GM18502 (cell line): Measurements from ENCODE around the gene TBX10.
"Not testable (repeated sequence)": the region's sequence is repeated elsewhere in the genome, so short reads cannot be mapped to it uniquely, and the experiment has no call there.

Experiments
- ATAC-seq: cut with Tn5 transposase; IDR thresholded peaks from one replicate; pipeline ENCODE4 v1.9.1; 2021; ENCODE audit warnings: mild to moderate bottlenecking; ENCODE audit not compliant: unreplicated experiment, poor library complexity

The TBX10 gene

DNA sequence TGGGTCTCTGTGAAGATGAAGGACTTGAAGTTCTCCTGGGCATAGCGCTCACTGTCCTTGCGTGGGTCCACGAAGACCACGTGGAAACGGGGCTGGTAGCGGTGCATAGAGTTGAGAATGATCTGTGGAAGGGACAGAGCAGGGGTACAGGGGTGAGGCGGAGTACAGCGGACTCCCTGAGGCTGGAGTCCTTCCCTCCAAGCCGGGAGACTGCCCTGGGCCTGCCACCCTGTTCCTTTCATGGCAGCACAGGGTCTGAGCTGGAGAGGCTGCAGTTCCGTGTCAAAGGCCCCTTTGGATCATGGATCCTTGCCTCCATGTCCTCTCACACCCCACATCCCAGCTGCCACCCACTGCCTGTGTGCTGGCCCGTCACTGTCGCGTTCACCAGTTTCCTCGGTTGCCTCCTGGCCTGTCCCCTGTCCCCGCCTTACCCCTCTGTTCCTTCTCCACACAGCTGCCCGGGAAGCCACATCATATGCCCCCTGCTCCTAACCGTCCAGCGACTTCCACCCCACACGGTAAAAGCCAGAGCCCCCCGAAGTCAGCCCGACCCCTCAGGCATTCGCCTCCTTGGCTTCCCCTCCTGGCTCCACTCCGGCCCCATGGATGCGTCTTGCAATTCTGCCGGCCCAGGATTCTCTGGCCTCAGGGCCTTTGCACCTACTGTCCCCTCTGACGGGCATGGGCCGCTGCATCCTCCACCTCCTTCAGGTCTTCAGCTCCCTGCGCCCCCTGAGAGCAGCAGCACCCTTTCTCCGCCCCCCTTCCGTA is 6.4 kb downstream of the TBX10 start:
- no peak for ATAC-seq

DNA sequence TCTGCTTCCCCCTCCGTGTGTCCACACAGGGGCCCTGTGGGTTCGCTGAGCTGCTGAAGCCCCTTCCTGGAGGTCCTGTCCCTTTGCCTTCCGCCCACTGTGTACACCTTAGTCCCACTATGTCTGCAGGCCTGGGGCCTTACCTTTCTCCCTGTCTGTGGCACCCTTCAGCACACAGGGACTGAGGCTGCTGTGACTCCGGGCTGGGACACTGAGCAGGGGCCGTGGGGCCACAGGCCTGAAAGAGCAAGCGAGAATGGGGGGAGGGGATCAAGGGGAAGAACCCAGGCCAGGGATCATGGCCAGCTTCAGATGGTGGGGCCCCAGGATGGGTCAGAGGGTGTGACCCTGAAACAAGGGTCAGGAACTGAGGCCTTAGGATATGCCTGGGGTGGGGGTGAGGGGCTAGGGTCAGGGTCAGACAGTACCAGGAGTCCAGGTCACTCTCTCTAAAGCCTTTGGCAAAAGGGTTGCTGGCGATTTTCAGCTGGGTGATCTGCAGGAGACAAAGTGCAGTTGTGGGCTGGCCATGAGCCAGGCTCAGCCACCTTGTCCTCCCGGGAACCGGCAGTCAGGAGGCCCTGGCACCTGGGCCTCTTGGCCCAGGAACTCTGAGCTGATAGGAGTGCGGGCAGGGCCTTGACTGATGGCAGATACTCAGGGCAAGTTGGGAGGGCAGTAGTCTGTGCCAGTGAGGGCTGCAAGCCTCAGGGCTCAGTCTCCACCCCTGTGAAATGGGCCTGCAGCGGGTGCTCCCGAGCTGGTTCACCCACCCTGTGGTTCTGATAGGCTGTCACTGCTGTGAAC is 7.2 kb downstream of the TBX10 start:
- no peak for ATAC-seq

DNA sequence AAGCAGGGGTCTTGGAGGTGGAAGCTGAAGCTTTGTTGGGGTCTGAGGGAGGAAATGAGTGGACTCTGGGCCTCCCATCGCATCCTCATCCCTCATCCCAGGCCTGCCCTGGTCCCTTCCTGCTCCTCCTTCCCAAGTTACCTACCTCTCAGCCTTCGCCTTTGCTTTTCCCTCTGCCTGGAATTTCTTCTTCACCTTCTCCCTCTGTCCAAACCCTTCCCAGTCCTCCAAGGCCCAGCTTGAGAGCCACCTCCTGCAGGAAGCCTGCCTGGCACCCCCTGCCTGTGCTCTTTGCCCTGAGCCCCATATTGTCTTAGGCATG is 7.7 kb downstream of the TBX10 start:
- ATAC-seq = no peak

DNA sequence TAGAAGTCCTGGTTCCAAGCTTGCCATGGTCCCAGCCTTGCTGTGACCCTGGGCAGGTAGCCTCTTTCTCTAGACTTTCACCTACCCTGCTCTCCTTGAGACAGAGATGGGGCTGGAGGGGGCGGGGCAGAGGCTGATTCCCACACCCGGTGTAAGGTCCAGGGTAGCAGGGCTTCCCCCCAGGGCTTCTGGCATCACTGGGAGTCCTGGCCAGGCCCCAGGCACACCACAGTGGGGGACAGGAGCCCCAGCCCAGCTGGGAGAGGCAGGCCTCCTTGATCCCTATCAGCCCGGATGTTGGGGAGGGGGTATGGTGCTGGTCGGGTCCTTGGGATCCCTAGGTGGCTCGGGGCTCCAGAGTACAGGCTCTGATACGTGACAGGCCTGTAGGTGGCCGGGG is 8.2 kb downstream of the TBX10 start:
- ATAC-seq = no peak

DNA sequence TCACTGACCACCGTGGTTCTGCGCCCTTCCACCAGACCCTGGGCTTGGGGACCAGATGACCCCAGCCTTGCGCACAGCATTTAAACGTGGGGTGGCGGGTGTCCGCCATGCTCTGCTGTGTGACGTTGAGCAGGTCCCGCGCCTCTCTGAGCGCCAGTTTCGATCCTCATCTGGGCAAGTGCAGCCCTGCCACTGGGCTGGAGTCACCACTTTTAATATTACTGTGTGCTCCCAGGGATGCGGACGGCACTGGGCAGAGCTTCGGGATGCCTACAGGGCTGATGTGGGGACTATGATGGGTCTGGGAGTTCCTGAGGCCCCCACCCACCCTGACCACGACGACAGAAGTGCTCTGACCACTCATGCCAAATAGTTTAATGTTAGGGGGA is 8.6 kb downstream of the TBX10 start:
- ATAC-seq = no peak

DNA sequence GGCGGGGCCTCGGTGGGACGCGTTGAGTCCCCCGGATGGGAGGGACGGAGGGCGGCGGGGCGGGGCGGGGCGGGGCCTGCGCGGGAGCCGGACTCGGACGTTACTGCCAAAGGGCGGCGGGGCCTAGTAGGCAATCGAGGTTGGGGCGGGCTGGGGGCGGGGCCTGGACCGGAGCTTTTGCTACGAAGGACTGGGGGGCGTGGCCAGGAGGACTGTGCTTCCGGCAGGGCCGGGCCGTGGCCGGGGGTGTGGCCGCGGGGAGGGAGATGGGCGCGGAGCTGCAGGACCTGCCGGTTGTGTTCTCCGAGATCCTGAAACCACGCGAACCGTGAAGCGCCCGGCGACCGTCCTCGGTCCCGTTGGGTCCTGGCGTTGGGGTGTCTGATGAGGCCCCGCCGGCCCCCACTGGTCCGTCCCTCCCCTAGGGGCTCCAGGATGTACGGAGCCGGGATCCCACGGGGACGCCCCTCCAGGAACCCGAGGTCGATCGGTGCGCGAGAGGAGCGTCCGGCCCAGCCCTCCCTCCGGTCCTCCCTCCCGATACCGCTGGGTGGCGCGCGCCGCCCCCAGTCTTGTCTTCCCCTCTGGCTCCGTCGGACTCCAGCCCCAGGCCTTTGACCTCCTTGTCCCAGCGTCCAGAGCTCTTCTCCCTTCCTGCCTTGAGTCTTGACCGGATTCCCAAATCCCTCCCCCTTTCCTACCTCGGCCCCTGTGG is 9.2 kb downstream of the TBX10 start:
- ATAC-seq = peak; percentile 70

DNA sequence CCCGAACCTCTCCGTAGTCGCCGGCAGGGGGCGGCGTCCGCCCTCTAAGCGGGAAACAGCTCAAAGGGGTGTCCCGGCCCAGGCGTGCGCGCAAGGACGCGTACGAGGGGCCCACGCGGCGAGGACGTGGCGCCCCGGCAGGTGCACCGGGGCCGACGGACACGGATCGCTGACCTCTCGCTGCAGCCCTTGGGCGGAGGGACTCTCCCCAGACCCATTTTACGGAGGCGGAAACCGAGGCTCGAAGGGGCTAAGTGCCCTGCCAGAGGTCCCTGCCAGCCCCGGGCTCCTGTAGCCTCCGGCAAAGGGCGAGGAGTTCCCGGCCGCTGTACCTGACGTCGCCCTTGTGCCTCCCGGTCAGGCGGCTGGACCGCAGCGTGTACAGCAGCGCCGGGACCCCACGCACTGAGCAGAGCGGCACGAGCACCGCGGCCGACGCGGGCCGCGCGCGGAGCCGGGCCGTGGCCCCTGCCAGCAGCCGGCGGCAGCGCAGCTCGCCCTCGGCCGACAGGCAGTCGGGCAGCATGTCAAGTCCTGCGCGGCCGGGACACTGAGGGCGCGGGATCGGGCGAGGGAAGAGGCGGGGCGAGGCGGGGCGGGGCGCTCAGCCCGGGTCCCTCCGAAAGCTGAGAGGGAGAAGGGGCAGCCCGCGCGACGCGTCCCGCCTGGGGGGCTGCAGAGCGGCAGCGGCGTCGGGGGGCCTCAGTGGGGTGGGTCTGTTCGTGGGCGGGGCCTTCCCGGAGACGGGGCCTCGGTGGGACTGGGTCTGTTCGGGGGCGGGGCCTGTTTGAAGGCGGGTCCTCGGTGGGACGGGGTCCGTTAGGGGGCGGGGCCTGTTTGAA is 10.0 kb downstream of the TBX10 start, which contains the start of gene NUDT8:
NUDT8 (minus strand) TSS at position 552 of the 842 bp plus-strand sequence; CDS start at position 526, 26 bp downstream.
- ATAC-seq = peak; percentile 53

DNA sequence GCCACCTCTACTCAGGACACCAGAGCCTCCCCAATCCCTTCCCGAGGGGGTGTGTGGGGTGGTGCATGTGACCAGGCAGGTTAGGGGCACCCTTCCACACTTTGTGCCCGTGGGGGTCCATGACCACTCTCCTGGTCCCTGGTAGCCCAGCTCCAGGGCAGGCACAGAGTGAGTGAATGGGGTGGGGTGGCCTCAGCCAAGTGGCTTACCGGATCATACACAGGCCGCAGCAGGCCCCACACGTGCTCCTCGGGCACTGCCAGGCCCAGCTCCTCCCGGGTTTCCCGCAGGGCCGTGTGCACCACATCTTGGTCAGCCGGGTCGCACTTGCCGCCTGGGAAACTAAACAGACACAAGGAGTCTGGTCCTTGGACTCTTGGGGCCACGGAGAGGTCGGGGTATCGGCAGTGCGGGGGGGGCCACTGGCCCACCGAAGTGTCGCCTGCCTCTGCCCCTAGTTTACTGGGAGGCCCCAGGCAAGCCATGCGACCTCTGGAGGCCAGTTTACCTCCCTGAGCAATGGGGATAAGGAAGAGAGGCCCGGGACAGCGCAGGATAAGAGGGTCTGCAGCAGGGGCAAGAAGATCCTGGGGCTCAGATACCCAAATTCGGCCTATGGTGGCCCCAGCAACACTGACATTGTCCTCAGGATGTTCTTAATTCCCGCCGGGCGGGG is 10.7 kb downstream of the TBX10 start:
- ATAC-seq = no peak

DNA sequence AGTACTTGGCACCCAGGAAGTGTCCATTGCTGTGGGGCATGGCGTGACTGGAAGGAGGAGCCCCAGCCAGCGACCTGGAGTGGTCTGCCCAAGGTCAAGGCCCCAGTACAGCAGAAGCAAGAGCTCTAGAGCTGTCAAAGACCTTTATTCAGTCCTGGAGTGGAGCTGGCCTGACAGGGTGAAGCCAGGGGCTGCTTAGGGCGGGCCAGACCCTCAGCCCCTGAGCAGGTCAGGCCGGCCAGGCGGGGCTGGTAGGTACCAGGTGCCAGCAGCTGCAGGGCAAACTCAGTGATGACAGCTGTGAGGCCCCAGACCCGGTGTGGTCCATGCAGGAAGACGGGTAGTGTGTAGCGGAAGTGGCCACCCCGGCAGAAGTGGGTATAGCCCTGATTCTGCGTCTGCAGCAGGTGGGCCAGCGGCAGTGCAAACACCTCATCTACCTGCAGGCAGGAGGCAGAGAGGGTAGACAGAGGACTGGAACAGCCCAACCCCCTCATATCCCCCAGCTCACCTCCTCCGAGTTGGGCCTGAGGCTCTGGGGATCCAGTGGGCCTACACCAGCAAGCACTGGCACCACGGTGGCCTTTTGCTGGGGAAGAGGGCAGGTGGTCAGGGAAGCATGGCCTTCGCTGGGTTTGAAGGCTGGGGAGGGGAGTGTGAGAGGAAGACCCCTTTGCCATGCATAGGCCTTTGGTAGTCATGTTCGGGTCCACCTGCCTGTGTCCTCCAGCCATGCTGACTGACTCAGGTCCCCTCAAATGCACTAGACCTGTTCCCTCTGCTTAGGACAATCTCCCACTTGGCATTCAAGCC is 11.5 kb downstream of the TBX10 start:
- ATAC-seq = no peak

DNA sequence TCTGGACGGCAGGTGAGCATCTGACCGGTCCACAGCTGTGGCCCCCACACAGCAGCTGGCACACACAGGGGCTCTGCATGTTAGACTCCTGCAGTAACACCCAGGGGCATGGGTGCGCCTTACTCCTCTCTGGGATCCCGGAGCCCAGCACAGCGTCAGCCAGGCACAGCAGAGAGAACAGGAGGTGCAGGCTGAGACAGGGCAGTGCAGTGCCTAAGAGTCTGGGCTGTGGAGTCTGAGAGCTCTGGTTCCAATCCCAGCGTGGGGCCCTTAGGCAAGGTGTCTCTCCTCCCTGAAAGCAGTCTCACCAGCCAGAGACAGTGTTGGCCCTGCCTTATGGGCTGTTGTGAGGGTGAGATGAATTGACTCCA is 12.1 kb downstream of the TBX10 start:
- ATAC-seq = no peak

DNA sequence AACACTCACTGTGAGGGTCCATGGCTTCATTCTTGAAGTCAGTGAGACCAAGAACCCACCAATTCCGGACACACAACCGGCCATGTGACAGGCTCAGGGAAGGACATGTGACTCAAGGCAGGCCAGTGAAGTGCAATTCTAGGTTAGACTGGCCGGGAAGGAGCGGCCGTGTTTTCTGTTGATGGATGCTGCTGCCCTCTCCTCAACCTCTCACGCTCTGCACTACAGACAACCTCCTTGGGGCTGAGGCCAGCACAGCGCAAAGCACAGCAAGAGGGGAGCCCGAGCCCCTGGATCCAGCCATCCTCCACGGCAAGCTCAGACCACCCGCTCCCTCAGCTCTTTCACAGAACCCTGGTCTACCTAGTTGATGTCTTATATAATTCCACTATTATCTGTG is 12.6 kb downstream of the TBX10 start:
- ATAC-seq = no peak

DNA sequence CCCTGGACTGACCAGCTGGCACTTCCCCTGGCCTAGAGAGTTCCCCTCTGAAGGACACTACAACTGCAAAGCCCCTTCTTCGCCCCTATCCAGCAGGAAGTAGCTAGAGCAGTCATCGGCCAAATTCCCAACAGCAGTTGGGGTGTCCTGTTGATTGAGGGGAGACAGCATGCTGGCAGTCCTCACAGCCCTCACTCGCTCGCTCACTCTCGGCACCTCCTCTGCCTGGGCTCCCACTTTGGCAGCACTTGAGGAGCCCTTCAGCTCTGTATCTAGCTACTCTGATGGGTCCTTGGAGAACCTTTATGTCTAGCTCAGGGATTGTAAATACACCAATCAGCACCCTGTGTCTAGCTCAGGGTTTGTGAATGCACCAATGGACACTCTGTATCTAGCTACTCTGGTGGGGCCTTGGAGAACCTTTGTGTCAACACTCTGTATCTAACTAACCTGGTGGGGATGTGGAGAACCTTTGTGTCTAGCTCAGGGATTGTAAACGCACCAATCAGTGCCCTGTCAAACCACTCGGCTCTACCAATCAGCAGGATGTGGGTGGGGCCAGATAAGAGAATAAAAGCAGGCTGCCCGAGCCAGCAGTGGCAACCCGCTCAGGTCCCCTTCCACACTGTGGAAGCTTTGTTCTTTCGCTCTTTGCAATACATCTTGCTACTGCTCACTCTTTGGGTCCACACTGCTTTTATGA is 13.3 kb downstream of the TBX10 start:
- not testable (repeated sequence) for ATAC-seq

DNA sequence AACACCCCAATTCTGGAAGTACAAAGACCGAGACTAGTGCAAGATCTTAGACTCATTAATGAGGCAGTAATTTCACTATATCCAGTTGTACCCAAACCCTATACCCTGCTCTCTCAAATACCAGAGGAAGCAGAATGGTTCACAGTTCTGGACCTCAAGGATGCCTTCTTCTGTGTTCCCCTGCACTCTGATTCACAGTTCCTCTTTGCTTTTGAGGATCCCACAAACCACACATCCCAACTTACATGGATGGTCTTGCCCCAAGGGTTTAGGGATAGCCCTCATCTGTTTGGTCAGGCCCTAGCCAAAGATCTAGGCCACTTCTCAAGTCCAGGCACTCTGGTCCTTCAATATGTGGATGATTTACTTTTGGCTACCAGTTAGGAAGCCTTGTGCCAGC is 15.8 kb downstream of the TBX10 start:
- ATAC-seq = not testable (repeated sequence)

DNA sequence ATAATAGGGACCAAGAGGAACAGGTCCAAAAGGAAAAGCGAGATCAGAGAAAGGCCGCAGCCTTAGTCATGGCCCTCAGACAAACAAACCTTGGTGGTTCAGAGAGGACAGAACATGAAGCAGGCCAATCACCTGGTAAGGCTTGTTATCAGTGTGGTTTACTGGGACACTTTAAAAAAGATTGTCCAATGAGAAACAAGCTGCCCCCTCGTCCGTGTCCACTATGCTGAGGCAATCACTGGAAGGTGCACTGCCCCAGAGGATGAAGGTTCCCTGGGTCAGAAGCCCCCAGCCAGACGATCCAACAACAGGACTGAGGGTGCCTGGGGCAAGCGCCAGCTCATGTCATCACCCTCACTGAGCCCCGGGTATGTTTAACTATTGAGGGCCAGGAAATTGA is 16.7 kb downstream of the TBX10 start:
- ATAC-seq = not testable (repeated sequence)

DNA sequence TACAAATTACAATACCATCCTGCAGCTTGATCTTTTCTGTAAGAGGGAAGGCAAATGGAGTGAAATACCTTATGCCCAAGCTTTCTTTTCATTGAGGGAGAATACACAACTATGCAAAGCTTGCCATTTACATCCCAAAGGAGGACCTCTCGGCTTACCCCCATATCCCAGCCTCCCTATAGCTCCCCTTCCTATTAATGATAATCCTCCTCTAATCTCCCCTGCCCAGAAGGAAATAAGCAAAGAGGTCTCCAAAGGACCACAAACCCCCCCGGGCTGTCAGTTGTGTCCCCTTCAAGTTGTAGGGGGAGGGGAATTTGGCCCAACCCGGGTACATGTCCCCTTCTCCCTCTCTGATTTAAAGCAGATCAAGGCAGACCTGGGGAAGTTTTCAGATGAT is 17.6 kb downstream of the TBX10 start:
- ATAC-seq = not testable (repeated sequence)

DNA sequence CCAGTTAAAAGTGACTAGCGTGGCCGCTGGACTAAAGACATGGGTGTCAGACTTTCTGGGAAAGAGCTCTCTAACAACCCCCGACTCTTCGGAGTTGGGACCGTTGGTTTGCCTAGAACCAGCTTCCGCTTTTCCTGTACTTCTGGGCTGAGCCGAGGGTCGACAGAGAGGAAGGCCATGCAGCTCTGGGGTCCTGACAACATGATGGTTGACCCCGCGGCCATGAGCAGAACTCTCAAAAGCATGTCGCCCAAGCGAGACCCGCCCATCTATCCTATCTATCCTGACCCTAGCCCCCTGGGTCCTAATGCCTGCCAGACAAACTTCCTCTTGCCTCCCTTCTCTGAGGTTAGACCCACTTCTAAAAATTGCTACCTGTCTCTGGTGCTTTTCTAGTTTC is 18.9 kb downstream of the TBX10 start:
- ATAC-seq = not testable (repeated sequence)

DNA sequence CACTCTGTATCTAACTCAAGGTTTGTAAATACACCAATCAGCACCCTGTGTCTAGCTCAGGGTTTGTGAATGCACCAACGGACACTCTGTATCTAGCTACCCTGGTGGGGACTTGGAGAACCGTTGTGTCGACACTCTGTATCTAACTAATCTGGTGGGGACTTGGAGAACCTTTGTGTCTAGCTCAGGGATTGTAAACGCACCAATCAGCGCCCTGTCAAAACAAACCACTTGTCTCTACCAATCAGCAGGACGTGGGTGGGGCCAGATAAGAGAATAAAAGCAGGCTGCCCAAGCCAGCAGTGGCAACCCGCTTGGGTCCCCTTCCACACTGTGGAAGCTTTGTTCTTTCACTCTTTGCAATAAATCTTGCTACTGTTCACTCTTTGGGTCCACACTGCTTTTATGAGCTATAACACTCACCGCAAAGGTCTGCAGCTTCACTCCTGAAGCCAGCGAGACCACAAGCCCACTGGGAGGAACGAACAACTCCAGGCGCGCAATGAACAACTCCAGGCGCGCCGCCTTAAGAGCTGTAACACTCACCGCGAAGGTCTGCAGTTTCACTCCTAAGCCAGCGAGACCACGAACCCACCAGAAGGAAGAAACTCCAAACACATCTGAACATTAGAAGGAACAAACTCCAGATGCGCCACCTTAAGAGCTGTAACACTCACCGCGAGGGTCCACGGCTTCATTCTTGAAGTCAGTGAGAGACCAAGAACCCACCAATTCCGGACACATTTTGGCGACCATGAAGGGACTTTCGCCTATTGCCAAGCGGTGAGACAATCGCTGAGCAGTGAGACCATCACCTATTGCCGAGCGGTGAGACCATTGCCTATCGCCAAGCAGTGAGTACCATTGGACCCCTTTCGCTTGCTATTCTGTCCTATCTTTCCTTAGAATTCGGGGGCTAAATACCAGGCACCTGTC is 19.6 kb downstream of the TBX10 start:
- ATAC-seq = not testable (repeated sequence)
